Lower lobe of right lung (tissue), 2 donors: ENCODE measurements around the gene BHLHE23. TPM values are rescaled to one million over a fixed set of nuclear protein-coding genes. Genes with fewer than 3 reads are reported as not detected.
A peak's percentile ranks its signal among the peaks of the same experiment; 100 is the strongest.

ENCODE experiments used
- ATAC-seq, 2 donors: fragments of 200-7000 bp; cut with Tn5 transposase; one replicate each; pipeline ENCODE4 v1.9.1; 2020 to 2022; ENCODE audit warnings: mild to moderate bottlenecking in 2 of 2, moderate library complexity in 2 of 2
- DNase-seq: peaks from one replicate; pipeline ENCODE4 v3.0.0-alpha.2; 2020
- H3K27ac ChIP-seq: fragments of 200-600 bp; one replicate; pipeline ENCODE4 v1.8.0; 2022
- H3K27me3 ChIP-seq: fragments of 200-600 bp; one replicate; pipeline ENCODE4 v1.8.0; 2022; ENCODE audit warnings: low read depth
- H3K36me3 ChIP-seq: fragments of 200-600 bp; one replicate; pipeline ENCODE4 v1.8.0; 2022; ENCODE audit warnings: mild to moderate bottlenecking
- H3K4me1 ChIP-seq: fragments of 200-600 bp; one replicate; pipeline ENCODE4 v1.8.0; 2022
- H3K4me3 ChIP-seq: fragments of 200-600 bp; one replicate; pipeline ENCODE4 v1.8.0; 2022; ENCODE audit warnings: mild to moderate bottlenecking
- H3K9me3 ChIP-seq: fragments of 200-600 bp; one replicate; pipeline ENCODE4 v1.8.0; 2022
- CTCF ChIP-seq: fragments of 200-600 bp; IDR thresholded peaks from one replicate; pipeline ENCODE4 v1.8.0; 2022; ENCODE audit warnings: antibody characterized with exemption, mild to moderate bottlenecking
- intact Hi-C: fragments of 100-400 bp; cut with DNase I; formaldehyde crosslinking; loops from one replicate; pipeline ENCODE4 v1.11.0; 2022
- total RNA-seq: library from RNA; stranded (reverse); fragmentation: NEBNext Ultra II Directional; extraction: Animal tissue kit (Norgen Biotek cat#: 25700); gene quantifications from one replicate; pipeline ENCODE4 v1.2.1, GENCODE V29; 2021
- donor health status: DM: no; HTN: yes; CAD: no; lungs with severe emphysema.

BHLHE23 gene
- total RNA-seq, 1 donor from 2014 or later = not detected

DNA sequence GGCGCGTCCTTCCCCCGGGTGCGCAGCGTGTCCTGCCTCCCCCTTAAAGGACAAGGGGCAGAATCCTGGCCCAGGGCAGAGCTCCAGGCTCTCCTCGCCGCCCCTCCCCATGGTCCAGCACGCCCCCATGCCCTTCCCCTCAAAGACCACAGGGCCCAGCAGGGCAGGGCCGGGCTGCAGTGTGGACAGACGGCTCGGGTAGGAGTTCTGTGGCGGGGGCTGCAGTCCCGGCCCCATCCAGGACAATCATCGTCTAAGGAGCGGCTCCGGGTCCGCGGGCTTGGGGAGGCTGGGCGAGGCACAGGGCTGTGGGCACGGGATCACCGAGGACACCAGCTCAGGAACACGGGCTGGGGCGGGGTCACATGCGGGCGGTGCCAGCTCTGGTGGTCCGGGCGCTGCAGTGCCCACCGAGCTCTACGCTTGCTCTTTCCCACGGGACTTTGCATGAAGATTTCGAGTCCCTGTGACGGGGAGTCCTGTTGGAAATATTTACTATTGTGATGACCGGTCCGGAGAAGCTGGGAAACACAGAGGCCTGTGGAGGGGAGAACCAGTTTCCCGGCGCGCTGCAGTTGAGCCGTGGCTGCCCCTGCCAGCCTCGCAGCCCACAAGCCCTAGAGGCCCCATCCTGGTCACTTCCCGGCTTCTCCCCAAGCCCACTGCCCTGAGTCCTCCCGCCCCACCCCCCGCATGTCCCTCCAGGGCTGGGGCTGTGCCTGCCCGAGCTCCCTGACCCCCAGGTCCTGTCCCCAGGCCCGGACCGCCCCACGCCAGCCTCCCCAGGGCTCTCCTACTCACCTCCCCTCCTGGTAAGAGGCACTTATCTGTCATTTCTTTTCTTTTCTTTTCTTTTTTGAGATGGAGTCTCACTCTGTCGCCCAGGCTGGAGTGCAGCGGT, 33.7 kb downstream of the BHLHE23 start:
- H3K4me1 ChIP-seq = peaks cover 7% of the 10 kb centered on the region
- H3K27me3 ChIP-seq = peaks cover 73% of the 10 kb centered on the region
- DNase-seq = no peak
- ATAC-seq = peak; percentile 10 to 17
- H3K27ac ChIP-seq = no peak overlapping the region
- peak overlapping the region; percentile 30 for H3K4me3 ChIP-seq
- no peak for TF ChIP-seq CTCF
- intact Hi-C loops = no loop called here
- no peaks in the 10 kb centered on the region for H3K36me3 ChIP-seq
- H3K9me3 ChIP-seq = no peaks in the 10 kb centered on the region

DNA sequence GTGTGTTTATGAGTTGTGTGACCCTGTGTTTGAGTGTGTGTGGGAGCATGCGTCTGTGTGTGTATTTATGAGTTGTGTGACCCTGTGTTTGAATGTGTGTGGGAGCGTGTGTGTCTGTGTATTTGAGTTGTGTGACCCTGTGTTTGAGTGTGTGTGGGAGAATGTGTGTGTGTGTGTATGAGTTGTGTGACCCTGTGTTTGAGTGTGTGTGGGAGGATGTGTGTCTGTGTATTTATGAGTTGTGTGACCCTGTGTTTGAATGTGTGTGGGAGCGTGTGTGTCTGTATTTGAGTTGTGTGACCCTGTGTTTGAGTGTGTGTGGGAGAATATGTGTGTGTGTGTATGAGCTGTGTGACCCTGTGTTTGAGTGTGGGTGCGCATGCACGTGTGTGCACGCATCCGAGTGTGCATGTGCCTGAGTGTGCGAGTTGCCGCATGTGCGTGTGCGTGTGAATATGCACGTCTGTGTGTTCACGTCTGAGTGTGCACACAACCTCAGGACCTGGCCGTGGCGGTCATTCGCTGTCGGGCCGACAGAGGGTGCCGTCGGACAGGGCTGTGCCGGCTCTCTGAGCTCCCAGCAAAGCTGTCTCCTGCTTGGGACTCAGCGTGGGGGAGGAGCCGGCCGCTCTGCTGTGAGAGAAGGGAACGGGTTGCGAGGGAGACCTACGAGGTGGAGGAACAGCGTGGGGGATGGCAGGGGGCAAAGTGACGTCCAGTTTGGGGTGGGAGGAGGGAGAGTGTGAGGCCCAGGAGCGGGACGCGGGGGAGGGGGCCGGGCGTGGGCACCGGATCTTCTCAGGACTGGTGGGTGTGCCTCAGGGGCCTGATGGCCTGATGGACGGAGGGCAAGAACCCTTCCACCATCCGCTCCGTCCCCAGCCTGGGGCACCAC, 34.6 kb downstream of the BHLHE23 start:
- Histone ChIP-seq H3K9me3 (no peaks in the 10 kb centered on the region), H3K4me3 (peak overlapping the region; percentile 30), H3K27me3 (peaks cover 64% of the 10 kb centered on the region), H3K36me3 (no peaks in the 10 kb centered on the region), H3K4me1 (peaks cover 7% of the 10 kb centered on the region), H3K27ac (no peak overlapping the region)
- TF ChIP-seq CTCF = peak; percentile 82
- ATAC-seq = peak; percentile 94 to 95
- intact Hi-C loops = no loop called here
- DNase-seq = peak; percentile 90

- Histone ChIP-seq H3K27me3 (peaks cover 56% of the 10 kb centered on the region), H3K27ac (no peak overlapping the region), H3K9me3 (no peaks in the 10 kb centered on the region), H3K4me3 (no peak overlapping the region), H3K4me1 (peaks cover 7% of the 10 kb centered on the region), H3K36me3 (no peaks in the 10 kb centered on the region)
- intact Hi-C loops = no loop called here
- no peak for TF ChIP-seq CTCF
- DNase-seq (no peak), ATAC-seq (no peak)
Measured at GRCh38 chr20:62971211-62971949, 35.4 kb downstream of the BHLHE23 start.

- Histone ChIP-seq H3K4me1 (peaks cover 7% of the 10 kb centered on the region), H3K27me3 (peaks cover 51% of the 10 kb centered on the region), H3K27ac (no peak overlapping the region), H3K36me3 (no peaks in the 10 kb centered on the region), H3K9me3 (no peaks in the 10 kb centered on the region), H3K4me3 (no peak overlapping the region)
- intact Hi-C loops = no loop called here
- ATAC-seq = no peak
- no peak for DNase-seq
- no peak for TF ChIP-seq CTCF
Measured at GRCh38 chr20:62970307-62971210, 36.2 kb downstream of the BHLHE23 start.
